ENCODE data around the gene SPPL2A.
"Not testable (repeated sequence)": the region's sequence is repeated elsewhere in the genome, so short reads cannot be mapped to it uniquely, and the experiment has no call there.

Gene SPPL2A

GRCh38 chr15:50712018-50712417 is 53.5 kb downstream of the SPPL2A start:
- FAIRE-seq: no peak
- DNase-seq (ENCODE audit: insufficient read length, low spot score): no peak
- no peak for TF ChIP-seq CTCF (IDR thresholded peaks at IDR 0.05; ENCODE audit: insufficient read depth, missing control alignments)

- TF ChIP-seq CTCF (IDR thresholded peaks at IDR 0.05; ENCODE audit: insufficient read depth, missing control alignments): no peak
- FAIRE-seq: no peak
- no peak for DNase-seq (ENCODE audit: insufficient read length, low spot score)
These were observed 54.9 kb downstream of the SPPL2A start for GRCh38 chr15:50710585-50710984.

- no peak for FAIRE-seq
- TF ChIP-seq CTCF (IDR thresholded peaks at IDR 0.05; ENCODE audit: insufficient read depth, missing control alignments): no peak
- DNase-seq (ENCODE audit: insufficient read length, low spot score): no peak
These were observed 57.6 kb downstream of the SPPL2A start for GRCh38 chr15:50707878-50708427.

- no peak for TF ChIP-seq CTCF (IDR thresholded peaks at IDR 0.05; ENCODE audit: insufficient read depth, missing control alignments)
- FAIRE-seq: no peak
These were observed 62.7 kb downstream of the SPPL2A start for GRCh38 chr15:50702762-50703334.

GRCh38 chr15:50698101-50698500 is 67.4 kb downstream of the SPPL2A start:
- DNase-seq (ENCODE audit: insufficient read length, low spot score) (no peak), FAIRE-seq (no peak)
- TF ChIP-seq CTCF (IDR thresholded peaks at IDR 0.05; ENCODE audit: insufficient read depth, missing control alignments): no peak

More at GRCh38 chr15:50702762-50703334, 62.7 kb downstream of the SPPL2A start:
- DNase-seq (ENCODE audit: insufficient read length, low spot score): no peak

GRCh38 chr15:50697109-50697797 is 68.3 kb downstream of the SPPL2A start:
- DNase-seq (ENCODE audit: insufficient read length, low spot score): no peak
- FAIRE-seq: peak; percentile 6
- TF ChIP-seq CTCF (IDR thresholded peaks at IDR 0.05; ENCODE audit: insufficient read depth, missing control alignments): no peak

GRCh38 chr15:50694634-50695165 is 70.8 kb downstream of the SPPL2A start:
- FAIRE-seq; DNase-seq (ENCODE audit: insufficient read length, low spot score): not testable (repeated sequence)
